ENCODE results near the gene HAO1. TPM values are rescaled to one million over a fixed set of nuclear protein-coding genes. Genes with fewer than 3 reads are reported as not detected.

HAO1 gene
- total and polyA plus RNA-seq, 2 experiments from 2014 or later = 1.7 to 2.7 TPM

DNA sequence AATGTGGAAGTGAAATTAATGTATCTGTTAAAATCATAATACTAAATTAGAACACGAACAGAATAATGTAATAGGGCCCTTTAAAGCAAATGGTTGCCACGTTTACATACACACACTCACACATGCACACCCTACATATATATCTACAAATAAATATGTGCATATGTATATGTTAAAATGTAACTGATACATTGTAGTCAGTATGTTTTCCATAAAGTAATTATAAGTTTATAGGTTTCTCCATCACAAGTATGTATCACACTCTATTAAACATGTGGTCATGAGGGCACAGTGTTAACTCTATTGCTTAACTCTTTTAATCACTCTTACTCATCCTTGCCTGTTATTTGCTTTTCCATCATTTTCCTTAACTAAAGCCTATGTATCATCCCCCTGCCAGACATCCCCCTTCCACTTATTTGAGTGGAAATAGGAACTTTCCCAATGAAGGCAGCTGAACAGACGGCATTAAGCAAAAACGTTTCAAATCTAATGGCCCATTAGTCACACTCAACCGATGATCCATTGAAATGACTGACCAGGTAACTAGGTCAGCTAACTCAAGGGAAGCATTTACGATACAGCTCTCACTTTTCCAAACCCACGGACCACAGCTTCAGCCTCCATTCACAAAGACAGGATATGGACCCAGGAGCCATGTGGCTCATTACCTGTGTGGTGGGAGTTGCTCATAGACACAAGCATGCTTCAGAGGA is 89.3 kb downstream of the HAO1 start:
- H2AFZ ChIP-seq = no peak overlapping the region
- H3K9me2 ChIP-seq (replicated peaks; ENCODE audit: insufficient read depth) = no peaks in the 10 kb centered on the region
- TF ChIP-seq EZH2 (IDR thresholded peaks at IDR 0.05; ENCODE audit: borderline replicate concordance) (no peak), EZH2phosphoT487 (IDR thresholded peaks at IDR 0.05; ENCODE audit: low read depth, severe bottlenecking, unreplicated experiment) (no peak)
- TF ChIP-seq, protein P1, sequence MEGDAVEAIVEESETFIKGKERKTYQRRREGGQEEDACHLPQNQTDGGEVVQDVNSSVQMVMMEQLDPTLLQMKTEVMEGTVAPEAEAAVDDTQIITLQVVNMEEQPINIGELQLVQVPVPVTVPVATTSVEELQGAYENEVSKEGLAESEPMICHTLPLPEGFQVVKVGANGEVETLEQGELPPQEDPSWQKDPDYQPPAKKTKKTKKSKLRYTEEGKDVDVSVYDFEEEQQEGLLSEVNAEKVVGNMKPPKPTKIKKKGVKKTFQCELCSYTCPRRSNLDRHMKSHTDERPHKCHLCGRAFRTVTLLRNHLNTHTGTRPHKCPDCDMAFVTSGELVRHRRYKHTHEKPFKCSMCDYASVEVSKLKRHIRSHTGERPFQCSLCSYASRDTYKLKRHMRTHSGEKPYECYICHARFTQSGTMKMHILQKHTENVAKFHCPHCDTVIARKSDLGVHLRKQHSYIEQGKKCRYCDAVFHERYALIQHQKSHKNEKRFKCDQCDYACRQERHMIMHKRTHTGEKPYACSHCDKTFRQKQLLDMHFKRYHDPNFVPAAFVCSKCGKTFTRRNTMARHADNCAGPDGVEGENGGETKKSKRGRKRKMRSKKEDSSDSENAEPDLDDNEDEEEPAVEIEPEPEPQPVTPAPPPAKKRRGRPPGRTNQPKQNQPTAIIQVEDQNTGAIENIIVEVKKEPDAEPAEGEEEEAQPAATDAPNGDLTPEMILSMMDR (IDR thresholded peaks at IDR 0.05; ENCODE audit: poor library complexity) = no peak
- H3K79me2 ChIP-seq = no peaks in the 10 kb centered on the region
- H3K9me3 ChIP-seq (ENCODE audit: low read depth) = no peaks in the 10 kb centered on the region
- WGBS (ENCODE audit: low lambda C conversion rate, missing lambda C conversion rate) = 81% methylated on average over 7 of the region's 7 CpGs
- H3K36me3 ChIP-seq (replicated peaks; ENCODE audit: insufficient read depth, low read depth) = no peaks in the 10 kb centered on the region
- no peak overlapping the region for H3K27ac ChIP-seq
- H3K4me1 ChIP-seq (ENCODE audit: insufficient read depth) = no peaks in the 10 kb centered on the region
- no peaks in the 10 kb centered on the region for H3K27me3 ChIP-seq
- DNase-seq (ENCODE audit: low spot score) = no peak
- no peak overlapping the region for H3K4me2 ChIP-seq
- H3K4me3 ChIP-seq = no peak overlapping the region
- no peaks in the 10 kb centered on the region for H4K20me1 ChIP-seq (ENCODE audit: insufficient read depth, poor library complexity, severe bottlenecking)

DNA sequence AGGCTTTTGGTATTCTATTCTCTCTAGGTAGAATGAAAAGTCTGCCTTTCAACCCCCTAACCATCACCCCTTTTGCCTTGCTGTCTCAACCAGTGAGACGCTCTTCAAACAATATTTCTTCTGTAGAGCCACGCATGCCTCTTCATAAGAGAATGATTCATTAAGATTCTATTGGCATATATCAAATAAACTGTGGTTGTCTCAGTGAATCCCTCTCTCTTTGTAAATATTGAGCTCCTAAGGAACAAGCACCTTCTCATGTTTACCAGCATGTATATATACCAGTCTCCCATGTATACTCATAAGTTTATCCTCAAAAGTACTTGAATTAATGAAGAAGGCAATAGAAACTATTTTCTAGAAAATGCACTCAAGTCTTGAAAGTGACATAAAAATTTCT is 90.6 kb downstream of the HAO1 start:
- H3K79me2 ChIP-seq = no peaks in the 10 kb centered on the region
- no peaks in the 10 kb centered on the region for H3K9me2 ChIP-seq (replicated peaks; ENCODE audit: insufficient read depth)
- no peaks in the 10 kb centered on the region for H3K27me3 ChIP-seq
- DNase-seq (ENCODE audit: low spot score) = no peak
- H3K4me2 ChIP-seq = no peak overlapping the region
- H3K9me3 ChIP-seq (ENCODE audit: low read depth) = no peaks in the 10 kb centered on the region
- no peak overlapping the region for H3K27ac ChIP-seq
- H3K36me3 ChIP-seq (replicated peaks; ENCODE audit: insufficient read depth, low read depth) = no peaks in the 10 kb centered on the region
- no peaks in the 10 kb centered on the region for H4K20me1 ChIP-seq (ENCODE audit: insufficient read depth, poor library complexity, severe bottlenecking)
- WGBS (ENCODE audit: low lambda C conversion rate, missing lambda C conversion rate) = 68% methylated on average over 2 of the region's 2 CpGs
- no peak overlapping the region for H2AFZ ChIP-seq
- TF ChIP-seq, protein P1 (IDR thresholded peaks at IDR 0.05; ENCODE audit: poor library complexity) = no peak
- TF ChIP-seq EZH2 (IDR thresholded peaks at IDR 0.05; ENCODE audit: borderline replicate concordance) = no peak
- TF ChIP-seq EZH2phosphoT487 (IDR thresholded peaks at IDR 0.05; ENCODE audit: low read depth, severe bottlenecking, unreplicated experiment) = no peak
- no peak overlapping the region for H3K4me3 ChIP-seq
- no peaks in the 10 kb centered on the region for H3K4me1 ChIP-seq (ENCODE audit: insufficient read depth)

DNA sequence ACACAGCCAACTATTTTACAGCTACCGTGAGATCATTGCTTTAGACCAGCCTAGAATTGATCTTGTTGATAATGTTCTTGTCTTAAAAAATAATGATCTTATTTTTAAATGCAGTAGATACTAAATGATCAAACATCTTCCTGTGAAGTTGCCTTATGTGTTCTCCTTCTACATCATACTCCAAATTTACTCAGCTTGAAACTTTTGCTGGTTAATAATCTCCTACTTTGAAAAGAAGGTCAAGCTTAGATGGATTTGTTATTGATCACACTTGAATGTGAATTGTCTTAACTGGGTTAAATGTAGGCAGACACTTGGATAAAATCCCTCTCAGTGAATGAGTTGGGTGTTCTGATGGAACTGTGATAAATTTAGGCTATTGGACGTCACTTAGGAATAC is 91.9 kb downstream of the HAO1 start:
- Histone ChIP-seq H3K27me3 (no peaks in the 10 kb centered on the region), H3K27ac (no peak overlapping the region), H4K20me1 (ENCODE audit: insufficient read depth, poor library complexity, severe bottlenecking) (no peaks in the 10 kb centered on the region), H3K4me3 (no peak overlapping the region), H3K9me3 (ENCODE audit: low read depth) (no peaks in the 10 kb centered on the region), H3K36me3 (replicated peaks; ENCODE audit: insufficient read depth, low read depth) (no peaks in the 10 kb centered on the region), H3K4me1 (ENCODE audit: insufficient read depth) (no peaks in the 10 kb centered on the region), H3K79me2 (no peaks in the 10 kb centered on the region), H3K4me2 (no peak overlapping the region), H2AFZ (no peak overlapping the region), H3K9me2 (replicated peaks; ENCODE audit: insufficient read depth) (no peaks in the 10 kb centered on the region)
- WGBS (ENCODE audit: low lambda C conversion rate, missing lambda C conversion rate) = 85% methylated on average over 2 of the region's 2 CpGs
- no peak for DNase-seq (ENCODE audit: low spot score)
- TF ChIP-seq EZH2 (IDR thresholded peaks at IDR 0.05; ENCODE audit: borderline replicate concordance) (no peak), EZH2phosphoT487 (IDR thresholded peaks at IDR 0.05; ENCODE audit: low read depth, severe bottlenecking, unreplicated experiment) (no peak)
- TF ChIP-seq, protein P1 (IDR thresholded peaks at IDR 0.05; ENCODE audit: poor library complexity) = no peak
